GM19193 (cell line): Measurements from ENCODE around the gene ST6GALNAC5.

ENCODE experiments used
- POLR2A ChIP-seq: IDR thresholded peaks from 4 replicates; pipeline ENCODE4 v1.6.1; 2011; ENCODE audit not compliant: insufficient read depth, insufficient read length; ENCODE audit errors: extremely low read depth

ST6GALNAC5 gene

DNA sequence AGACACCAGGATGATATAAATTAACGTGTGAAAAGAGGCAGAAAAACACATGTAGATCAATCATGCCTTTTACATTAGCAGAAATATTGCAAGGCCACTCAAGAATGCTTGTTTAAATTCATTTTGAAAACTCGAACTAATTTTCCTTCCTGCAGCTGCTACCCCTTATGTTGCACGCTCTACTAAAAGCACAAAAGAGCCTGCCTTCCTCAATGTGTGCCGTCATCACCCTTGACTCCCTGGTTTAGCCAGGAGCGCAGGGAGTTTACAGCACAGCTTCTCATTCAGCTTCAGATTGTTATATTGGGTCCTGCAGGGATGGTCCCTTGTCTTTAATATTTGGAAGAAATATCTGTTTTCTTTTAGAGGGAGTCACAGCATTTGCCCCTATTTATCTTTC, 10.1 kb upstream of the ST6GALNAC5 start:
- TF ChIP-seq POLR2A: no peak

GRCh38 chr1:76857973-76858372, 9.3 kb upstream of the ST6GALNAC5 start:
- TF ChIP-seq POLR2A: no peak

GRCh38 chr1:76861149-76861548, 6.1 kb upstream of the ST6GALNAC5 start:
- no peak for TF ChIP-seq POLR2A

DNA sequence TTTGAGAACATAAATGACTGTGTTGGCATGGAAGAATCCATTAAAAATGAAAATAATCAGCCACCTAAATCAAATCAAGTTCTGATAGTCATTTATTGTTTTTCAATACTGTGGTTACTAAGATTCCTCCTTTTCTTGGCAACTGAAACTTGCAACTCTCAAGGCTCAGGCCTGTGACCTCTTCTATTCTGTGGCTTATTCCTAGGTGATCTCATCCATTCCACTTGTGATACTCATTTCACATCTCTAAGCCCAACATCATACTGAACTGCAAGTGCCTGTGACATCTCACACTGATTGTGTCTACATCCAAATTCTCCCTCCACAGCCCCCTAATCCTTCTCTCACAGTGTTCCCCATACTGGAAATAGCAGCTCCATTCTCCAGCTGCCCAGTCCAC, 4.8 kb upstream of the ST6GALNAC5 start:
- no peak for TF ChIP-seq POLR2A

- TF ChIP-seq POLR2A: no peak
Measured at GRCh38 chr1:76864383-76864782, 2.9 kb upstream of the ST6GALNAC5 start.

GRCh38 chr1:76865696-76866286, 1.5 kb upstream of the ST6GALNAC5 start:
- no peak for TF ChIP-seq POLR2A

DNA sequence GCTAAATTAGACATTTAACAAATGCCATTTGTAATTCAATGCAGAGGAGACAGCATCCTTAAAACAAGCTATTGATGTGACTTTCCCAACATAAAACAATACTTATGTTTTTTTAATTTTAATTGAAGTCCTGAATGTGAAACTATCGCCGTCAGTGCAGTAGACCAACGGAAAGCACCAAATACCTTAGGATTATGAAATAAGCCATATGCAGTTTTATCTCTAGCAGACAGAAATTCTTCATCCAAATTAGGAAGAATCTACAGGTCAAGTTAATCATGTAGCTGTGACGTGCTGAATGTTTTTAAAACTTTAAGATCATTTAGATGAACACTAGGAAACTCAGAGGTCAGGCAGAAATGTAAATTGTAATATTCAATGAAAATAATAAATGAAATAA, 714 bp upstream of the ST6GALNAC5 start:
- no peak for TF ChIP-seq POLR2A

DNA sequence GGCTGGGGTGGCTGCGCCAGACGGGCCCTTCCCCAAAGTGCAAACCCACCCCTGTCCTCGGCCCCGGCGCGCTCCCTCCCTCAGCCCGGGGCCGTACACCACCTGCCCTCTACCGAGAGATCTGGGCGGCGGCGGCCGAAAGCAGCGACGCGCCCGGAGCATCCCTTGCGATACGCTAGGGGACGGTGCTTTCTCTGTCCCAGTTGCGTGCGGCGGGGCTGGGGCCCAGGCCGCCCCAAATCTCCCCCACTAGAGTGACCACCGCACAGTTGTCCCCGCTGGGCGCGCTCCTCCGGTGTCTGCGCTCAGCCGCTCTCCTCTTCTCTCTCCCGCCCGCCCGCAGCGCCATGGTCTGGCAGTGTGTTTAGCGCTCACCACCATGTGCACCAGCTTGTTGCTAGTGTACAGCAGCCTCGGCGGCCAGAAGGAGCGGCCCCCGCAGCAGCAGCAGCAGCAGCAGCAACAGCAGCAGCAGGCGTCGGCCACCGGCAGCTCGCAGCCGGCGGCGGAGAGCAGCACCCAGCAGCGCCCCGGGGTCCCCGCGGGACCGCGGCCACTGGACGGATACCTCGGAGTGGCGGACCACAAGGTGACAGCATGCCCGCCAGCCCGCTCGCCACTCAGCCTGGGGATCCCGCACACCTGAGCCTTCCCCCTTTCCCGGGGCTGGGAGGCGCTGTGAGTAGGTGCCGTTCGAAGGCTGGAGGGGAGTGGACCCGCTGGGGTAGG, 1.0 kb downstream of the ST6GALNAC5 start:
- TF ChIP-seq POLR2A: no peak

- TF ChIP-seq POLR2A: no peak
Measured at GRCh38 chr1:76868916-76869315, 1.6 kb downstream of the ST6GALNAC5 start.

GRCh38 chr1:76870037-76870436, 2.8 kb downstream of the ST6GALNAC5 start:
- no peak for TF ChIP-seq POLR2A

- no peak for TF ChIP-seq POLR2A
Measured at GRCh38 chr1:76871355-76871974, 4.2 kb downstream of the ST6GALNAC5 start.

DNA sequence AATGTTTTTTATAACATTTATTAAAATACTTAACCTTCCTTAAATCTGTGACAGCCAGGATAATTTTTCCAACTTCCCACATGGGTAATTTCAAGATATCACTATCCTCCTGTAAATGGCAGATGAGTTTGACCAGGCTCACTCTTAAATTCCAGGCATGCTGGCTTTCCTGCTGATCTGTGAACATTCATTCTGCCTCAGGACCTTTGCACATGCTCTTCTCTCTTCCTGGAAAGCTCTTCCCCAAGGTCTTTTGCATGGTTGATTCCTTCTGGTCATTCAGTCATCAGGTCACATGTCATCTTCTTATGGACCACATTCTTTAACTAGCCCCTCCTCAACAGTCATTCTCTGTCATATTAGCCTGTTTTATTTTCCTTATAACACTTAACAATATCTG, 5.7 kb downstream of the ST6GALNAC5 start:
- no peak for TF ChIP-seq POLR2A

DNA sequence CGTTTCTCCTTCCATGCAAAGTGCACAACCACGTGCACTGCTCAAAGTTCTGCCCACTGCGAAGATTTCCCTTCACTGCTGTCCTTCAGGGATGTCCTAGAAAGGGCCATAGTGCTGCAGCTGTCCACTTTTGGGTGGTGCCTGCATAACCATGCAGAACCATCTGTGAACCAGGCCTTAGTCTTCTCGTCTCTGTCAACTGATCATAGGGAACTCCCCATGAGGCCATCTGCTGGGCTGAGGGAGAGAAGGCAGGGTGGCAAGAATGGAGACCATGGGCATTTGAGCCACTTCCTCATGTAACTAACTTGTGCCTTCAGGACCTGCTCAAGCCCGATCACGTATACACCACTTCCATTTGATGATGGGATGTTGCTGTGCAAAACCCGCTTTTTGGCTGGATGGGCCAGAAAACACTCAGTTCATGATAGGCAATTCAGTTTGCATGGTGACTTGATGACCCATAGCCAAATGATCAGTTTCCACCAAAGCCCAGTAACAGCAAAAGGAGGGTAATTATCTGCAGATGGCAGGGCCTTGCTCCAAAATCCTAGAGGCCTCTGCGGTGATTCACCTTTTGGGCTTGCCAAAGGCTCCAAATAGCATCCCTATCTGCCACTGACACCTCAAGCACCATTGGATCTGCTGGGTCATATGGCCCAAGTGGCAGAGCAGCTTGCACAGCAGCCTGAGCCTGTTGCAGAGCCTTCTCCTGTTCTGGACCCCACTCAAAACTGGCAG, 9.5 kb downstream of the ST6GALNAC5 start:
- TF ChIP-seq POLR2A: no peak

- TF ChIP-seq POLR2A: no peak
Measured at GRCh38 chr1:76881762-76882161, 14.5 kb downstream of the ST6GALNAC5 start.

GRCh38 chr1:76891931-76892622, 24.8 kb downstream of the ST6GALNAC5 start:
- TF ChIP-seq POLR2A: no peak
